Hematopoietic multipotent progenitor cell treated with erythropoietin and hydrocortisone succinate and interleukin-3 and kit ligand, for 4 days (in vitro differentiated cells): ENCODE measurements around the gene CDC14B.
"Not testable (repeated sequence)": the region's sequence is repeated elsewhere in the genome, so short reads cannot be mapped to it uniquely, and the experiment has no call there.

Experiments used
- DNase-seq: peaks from one replicate; pipeline ENCODE4 v3.0.0-alpha.2; 2015

CDC14B gene

DNA sequence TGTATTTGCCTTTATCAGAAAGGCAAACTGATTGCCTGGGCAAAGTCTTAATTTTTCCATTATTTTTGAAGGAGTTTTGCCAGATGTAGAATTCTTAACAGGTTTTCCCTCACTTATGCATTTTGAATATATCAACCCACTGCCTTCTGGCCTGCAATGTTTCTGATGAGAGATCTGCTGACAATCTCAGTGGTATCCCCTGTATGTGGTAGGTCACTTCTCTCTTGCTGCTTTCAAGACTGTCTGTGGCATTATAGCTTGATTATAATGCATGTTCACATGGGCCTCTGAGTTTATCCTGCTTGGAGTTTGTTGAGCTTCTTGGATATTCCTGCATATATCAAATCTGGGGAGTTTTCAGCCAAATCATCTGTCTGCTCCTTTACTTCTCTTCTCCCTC, 87.5 kb downstream of the CDC14B start:
- DNase-seq = no peak

DNA sequence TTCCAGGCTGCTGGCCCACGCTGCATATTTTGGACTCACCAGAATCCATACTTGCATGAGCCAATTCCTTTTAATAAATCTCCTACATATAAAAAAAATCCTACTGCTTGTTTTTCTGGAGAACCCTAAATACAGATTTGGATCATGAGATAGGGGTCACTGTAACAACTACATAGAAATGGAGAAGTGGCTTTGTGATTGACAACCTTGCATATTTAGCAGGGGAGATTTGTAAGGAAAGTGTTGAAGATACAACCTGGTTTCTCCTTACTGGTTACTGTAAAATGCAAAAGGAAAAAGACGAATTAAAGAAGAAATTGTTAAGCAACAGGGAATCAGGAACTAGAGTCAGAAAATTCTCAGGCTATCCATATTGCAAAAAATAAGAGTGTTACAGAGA, 94.9 kb downstream of the CDC14B start:
- peak; percentile 13 for DNase-seq

DNA sequence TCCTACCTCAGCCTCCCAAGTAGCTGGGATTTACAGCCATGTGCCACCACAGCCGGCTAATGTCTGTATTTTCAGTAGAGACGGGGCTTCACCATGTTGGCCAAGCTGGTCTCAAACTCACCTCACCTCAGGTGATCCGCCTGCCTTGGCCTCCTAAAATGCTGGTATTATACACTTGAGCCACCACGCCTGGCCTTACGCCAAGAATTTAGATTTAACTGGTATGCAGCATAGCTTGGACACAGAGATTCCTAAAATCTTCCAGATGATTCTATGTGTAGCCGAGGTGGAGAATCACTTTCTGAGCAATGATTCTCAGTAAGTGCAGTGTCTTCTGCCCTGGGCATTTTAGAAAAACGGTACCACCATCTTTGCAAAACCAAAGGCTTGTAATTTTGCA, 95.6 kb downstream of the CDC14B start:
- DNase-seq = no peak

DNA sequence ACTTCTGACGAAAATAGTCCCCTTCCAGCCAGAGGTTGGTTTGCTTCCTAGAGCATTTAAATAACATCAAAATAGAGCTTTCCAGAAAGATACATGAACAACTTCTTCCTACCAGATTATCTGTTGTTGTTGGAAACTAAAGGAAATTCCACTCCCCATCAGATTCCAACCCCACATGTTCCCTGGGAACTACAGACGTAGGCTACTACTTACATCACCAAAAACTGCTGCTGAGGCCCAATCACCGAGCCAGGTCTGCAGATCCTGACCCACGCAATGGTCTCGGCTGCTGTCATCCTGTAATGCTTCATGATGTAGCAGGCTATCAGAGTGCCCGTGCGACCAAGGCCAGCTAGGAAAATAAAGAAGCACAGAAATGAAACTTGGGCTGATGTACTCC, 96.3 kb downstream of the CDC14B start:
- DNase-seq = no peak

DNA sequence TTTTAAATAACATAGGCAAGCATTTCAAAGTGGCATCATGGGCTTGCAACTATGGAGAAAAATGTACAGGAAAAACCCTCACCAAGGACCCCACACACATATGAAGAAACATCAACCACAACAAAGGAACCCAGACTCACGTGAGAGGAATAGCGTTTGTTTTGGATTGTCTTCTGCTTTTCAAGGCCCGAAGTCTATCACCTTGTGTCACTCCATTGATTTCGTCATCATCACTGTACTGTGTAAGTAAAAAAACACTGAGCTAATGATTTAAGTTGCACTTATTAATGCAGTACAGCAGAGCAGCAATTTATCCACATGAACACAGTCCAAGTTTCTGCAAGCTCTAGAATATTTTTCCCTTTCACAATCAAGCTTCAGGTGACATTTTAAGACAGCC, 97.3 kb downstream of the CDC14B start:
- peak; percentile 61 for DNase-seq

DNA sequence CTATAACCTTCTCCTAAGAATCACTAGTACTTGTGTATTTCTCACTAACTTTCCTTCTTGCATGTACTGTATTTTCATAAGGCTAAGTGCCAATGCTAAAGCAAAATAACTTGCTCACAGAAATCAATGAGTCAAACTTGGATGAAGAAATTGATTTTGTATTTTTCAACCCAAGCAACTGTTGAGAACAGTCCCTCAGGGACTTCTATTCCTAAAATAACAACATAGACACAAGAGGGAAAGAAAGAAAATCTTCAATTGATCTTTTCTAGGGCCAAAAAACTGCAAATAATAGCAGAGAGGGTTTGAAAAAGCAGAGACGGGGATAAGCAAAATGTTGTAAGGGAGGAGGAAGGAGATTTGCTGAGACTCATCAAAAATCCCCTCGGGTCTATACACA, 99.9 kb downstream of the CDC14B start:
- DNase-seq = no peak

DNA sequence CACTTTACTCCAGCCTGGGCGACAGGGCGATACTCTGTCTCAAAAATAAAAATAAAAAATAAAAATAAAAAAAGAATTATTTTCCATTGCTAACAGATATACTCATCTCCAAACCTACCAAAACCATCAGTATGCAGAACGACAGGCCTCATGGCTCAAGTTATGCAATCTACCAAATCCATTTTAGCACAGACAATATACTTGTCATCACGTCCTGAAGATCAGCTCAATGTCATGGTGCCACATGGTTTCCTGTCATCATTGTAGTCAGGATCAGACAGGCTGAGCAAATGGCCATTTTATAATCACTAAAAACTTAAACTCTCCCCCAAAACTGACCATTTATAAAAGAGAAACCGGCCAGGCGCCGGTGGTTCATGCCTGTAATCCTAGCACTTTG, 100.5 kb downstream of the CDC14B start:
- DNase-seq = no peak

DNA sequence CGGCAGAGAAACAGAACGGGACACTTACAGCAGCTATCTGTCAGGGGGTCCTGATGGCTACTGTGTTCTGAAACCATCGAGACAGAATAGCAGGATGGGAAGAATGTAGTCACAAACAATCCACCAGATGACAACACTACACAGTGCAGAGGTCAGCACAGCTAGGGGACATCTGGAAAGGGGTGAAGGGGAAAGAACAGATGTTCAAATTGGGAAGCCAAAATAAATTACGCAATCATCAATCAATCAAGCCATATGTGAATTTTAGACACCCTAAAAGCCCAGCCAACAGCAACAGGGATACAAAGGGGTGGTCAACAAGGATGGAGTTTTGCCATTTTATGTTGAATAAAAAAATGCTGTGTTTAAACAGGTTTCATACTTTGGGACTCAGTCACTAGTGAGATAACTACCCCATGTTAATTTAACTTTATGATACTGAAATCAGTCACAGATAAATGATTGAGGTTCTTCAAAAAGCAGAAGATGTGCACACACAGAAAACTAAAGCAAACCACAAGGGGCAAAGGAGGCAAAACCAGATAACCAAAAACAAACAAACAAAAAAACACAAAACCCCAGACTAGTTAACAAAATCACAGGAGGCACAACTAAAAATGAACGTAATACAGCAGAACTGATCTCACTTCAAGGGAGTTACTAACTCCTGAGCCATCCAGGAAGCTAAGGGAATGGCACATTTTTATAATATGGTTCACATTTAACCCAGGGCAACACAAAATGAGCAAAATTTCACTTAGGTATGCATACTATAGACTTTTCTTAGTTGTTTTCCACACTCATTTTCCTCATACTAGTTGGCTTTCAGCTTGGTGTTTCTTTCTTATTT, 103.8 kb downstream of the CDC14B start:
- DNase-seq = no peak

DNA sequence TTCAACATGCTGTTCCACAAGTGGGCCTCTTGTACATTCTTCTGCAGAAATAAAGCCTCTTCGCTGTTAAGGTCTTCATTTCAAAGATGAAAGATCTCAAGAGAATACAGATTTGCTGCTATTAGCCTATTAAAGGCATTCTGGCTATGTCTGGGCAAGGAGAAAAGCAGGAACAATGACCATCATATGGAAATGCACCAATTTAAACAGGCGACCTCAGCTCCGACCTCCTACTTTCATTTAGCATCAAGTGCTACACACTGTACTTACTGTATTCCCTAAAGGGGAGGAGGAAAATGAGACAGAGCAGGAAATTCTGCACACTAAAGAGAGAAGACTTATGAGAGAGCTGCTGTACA, 104.9 kb downstream of the CDC14B start:
- DNase-seq = no peak

DNA sequence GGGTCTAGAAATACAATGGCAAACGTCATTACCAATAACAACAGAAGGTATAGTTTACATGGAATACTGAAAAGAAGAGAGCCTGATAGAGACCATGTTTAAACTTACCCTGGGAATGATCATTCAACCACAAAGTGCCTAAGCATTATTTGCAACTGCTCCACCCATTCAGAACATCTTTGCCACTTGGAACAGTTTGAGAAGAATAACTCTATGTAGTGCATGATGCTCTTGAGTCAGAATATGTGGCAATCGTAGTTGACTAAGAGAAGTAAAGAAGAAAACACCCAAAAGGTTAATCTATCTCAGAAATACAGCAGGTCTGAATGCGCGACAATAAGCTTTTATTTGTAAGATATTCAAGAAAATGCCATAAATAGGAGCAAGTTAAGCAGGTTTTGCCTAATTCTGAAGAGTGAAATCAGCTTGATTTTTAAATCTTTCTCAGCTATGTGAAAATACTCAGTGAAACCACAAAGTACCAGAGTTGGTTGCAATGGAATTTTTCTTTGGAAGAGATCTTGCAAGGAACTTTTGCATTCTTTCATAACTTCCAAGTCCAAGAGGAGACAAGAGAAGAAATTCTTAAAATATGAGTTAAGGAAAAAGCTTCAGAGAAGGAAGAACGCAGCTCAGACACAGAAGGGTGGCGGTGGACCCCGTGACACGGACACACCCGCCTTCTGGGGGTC, 105.4 kb downstream of the CDC14B start:
- DNase-seq = no peak

DNA sequence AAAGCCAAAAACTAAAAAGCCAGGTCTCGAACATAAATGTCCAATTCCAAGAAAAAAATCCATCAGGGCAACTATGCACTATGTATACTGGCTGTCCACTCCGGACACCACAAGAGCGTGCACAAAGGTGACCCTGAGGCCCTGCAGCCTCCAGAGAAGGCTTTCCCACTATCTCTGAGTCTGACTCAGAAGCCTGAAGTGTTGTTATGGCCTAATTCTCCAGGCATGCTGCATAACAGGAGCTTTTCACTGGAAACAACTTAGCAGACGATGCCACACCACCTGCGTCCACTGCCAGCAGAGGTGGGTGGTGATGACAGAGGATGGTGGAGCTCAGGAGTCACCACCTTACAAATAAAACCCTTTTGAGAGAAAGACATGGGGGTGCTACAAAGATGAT, 106.0 kb downstream of the CDC14B start:
- no peak for DNase-seq

DNA sequence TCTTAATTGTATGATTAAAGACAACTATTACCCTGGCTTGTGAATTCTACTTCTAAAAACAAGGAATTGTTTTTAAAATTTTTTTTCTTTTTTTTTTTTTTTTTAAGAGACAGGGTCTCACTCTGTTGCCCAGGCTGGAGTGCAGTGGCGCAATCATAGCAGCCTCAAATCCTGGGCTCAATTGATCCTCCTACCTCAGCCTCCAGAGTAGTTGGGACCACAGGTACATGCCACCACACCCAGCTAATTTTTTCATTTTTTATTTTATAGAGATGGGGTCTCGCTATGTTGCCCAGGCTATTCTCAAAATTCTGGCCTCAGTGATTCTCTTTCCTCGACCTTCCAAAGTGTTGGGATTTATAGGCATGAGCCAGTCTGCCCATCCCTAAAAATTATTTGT, 107.4 kb downstream of the CDC14B start:
- DNase-seq = no peak

DNA sequence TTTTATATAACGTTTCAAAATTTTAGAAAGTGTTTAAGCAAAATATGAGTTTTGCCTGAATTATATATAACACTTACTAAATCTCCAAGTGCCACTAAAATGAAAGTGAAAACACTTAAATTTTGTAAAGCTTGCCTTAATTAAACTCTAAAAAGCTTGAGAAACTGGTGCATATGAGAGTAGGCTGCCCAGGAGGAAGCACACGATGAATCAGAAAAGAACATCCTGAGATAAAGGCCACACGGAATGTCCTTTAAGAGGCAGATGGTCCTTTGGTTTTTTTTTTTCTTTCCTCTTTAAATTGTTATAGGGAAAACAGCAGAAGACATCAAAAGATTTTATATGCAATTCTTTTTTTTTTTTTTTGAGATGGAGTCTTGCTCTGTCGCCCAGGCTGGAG, 109.4 kb downstream of the CDC14B start:
- no peak for DNase-seq

DNA sequence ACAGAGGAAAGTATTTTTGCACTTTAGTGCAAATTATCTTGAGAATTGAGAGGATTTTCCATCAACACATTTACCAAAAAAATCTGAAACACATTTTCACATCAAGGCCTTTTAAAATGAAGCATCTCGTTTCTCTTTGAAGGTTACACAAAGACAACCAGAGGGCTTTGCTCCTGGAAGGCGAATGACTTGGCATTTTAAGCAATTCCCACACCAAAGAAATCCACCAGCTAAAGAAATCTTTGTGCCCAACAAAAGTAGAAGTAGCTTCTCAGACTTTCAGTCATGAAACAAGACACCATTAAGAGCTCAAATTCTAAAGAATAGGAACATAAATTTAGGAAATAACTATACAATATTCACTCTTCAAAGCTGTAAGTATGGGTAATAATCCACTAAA, 109.8 kb downstream of the CDC14B start:
- no peak for DNase-seq

DNA sequence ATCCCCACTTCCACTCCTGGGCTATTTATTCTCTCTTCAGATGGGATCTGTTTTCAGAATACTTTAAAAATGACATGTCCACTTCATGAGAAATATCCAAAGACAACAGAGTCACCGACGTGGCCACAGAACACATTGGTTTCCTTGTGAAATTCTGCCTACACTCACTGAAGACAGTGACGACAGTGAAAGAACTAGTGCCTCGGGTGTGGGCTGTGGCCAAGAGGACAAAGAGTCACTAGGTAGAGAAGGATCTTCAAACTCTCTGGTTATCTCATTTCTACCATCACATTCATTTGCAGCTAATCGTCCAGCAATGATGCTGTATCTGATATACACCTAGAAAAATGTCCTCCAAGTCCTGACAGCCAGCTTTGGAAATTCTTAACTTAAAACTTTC, 110.6 kb downstream of the CDC14B start:
- no peak for DNase-seq

DNA sequence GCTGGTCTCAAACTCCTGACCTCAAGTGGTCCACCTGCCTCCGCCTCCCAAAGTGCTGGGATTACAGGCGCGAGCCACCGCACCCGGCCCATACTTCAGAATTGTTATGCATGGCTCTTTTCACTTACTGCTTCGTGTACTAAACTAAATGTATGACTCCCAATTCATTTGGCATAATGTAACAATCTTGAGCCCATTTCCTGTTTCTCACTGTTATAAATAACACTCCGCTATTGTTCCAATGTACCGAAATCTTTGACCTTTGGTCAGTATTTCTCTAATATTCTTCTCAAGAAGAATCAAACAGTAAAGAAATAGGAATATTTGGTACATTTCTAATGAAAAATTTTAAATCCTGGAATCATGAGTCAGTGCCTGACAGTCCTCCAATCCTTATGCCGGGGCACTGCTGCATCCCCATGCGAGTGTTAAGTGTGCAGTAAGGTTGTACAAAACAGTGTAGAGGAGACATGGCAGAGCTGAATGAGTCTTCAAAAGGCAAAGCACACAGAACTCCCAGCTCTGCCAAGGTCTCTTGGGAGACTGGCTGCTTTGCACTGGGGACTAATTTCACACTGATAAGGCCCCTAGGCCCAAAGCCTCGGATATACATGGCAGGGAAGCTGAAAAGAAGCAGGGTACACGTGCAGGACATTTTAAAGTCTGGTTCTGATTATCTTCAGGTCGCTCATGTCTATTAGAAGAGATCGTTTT, 111.3 kb downstream of the CDC14B start:
- DNase-seq = no peak

DNA sequence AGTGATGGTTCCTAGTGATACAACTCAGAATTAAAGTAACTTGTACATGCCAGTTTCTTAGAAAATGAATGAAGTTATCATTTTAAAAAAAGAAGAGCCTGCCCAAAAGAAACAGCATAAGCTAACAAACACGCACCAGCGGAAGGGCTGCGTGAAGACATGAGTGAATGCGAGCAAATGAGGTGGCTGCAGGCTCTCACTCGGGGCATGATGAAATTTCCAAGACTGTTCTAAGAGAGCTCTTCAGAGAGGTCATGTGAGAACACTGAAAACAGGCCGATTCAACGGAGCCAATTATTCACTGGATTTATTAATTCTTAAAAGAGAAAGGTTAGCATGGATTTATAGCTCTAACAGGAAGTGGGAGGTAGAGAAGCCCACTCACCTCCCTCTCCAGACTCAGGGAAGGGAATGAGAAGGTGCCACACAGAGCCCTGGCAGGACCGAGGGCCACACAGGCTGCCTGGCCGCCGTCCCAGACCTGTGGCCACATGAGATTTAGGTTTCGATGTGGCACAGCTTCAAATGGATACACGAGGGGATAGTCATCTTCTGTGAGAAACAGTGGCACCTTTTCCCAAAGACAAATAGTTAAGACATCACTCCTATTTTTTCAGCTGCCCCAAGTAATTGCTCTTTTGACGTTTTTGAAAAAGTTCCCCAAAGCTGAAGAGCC, 114.2 kb downstream of the CDC14B start:
- no peak for DNase-seq

DNA sequence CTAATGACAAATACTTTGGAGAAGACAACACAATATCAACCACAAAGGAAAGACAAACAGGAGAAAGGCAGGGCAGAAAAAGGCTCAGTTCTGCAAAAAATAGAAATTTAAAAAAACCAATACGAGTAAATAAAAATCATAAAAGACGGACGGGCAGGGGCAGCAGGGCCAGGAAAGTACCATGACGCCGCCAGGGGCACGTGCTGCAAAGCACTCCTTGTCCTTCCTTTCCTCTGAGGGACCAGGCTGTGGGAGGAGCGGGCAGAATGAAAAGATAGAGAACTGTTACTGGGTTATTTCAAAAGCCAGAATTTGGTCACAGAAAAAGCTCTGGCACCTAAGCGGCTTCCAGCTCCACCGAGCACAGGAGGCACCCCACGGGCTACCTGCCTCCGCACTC, 115.7 kb downstream of the CDC14B start:
- no peak for DNase-seq

DNA sequence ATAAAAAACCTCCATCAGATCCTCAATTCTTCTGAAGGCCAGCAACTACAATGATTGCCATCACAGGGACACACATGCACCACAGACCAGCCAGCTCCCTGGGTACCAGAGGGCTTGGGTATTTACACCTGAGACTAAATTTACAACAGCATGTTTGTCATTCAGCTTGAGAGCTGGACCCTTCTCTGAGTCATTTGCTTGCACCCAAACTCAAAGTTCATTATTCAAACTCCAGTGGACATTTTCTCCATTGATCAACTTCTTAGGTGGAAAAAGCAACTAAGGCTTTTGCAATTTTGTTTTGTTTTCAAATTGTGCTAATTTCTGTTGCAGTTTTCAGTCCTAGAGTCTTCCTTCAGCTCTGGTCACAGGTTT, 116.3 kb downstream of the CDC14B start:
- not testable (repeated sequence) for DNase-seq

DNA sequence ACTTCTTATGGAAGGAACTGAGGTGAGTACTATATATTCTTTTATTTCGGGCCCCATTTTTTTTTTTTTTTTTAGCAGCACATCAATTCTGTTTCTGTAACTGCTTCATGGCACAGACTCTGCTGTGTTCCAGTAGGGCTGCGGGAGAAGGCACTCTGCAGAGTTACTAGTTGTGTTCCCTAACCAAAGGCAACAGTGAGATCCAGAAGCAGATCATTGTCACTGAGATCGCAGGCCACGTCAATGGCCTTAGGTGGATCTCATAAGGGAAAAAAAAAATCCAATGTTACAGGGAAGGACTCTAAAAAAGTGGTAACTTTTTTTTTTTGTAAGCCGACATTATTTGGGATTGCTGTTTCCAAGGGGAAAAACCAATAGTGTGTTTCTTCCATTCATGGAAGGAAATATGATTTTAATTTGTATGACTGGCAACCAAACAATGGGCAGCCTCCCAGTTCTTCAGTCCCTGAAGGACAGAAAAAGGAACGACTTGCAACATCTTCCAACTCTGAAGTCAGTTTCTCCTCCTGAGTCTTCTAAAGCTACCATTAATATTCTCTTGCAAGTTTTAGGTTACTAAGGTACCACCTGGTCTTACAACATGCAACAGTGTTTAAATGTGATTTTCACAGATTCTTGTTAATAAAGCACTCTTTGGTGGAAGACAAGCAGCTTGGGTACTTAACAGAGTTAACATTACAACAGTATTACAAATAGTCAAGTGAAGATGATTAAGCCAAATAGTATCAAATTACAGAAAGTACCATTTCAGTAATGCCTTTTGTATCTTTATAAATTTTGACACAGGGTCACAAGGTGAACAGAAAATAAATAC, 116.9 kb downstream of the CDC14B start:
- no peak for DNase-seq

DNA sequence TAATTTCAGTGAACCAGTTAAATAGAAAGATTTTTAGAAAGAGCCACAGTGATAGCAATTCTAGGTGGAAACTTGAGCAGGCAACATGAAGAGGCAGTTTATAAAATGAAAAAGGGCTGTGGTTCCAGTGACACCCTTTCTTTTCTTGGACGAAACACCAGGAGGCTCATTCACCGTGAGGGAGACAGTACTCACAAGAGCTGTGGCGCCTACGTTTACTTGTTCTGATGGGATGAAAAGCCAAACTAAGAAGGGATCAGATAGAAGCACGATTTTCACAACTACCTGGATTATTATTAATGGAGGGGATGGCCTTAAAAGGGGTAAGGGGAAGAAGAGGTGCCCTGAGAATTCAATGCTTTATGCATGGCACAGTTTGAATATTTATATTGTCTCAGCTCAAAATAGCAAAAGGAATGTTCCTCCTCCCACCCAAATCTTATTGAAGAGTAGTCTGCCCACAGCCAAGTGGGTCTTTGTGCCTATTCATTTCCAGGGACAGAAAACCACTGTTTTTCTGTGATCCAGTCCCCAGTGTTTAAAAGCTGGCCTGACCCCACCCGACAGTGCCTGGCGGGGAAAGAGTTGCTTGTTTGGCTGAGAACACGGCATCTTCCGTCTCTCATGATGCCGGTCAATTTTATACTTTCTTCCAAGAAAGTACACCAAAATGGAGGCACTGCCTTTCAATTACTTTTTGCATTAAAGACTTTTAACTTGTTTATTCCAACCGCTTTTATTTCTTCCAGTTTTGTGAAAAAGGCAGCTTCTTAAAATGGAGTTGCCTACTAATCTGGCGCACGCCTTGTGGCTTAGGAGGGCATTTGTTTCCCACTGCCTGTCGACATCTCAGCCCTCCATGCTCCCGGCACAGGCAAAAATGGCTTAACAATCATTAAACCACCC, 117.8 kb downstream of the CDC14B start:
- DNase-seq = no peak
